Stimulated activated effector memory CD8-positive, alpha-beta T cell treated with anti-CD3 and anti-CD28 coated beads, Interleukin-12 subunit alpha, Interleukin-12 subunit beta, amount 100 ng/mL, for 72 hours (primary cell): Measurements from ENCODE around the gene ABI2.

Experiments
- ATAC-seq: fragments of 150-1000 bp; cut with Tn5 transposase; 2 replicates; pipeline ENCODE4 v1.10.0; 2021
- DNase-seq, 2 donors: peaks; one replicate each; pipeline ENCODE4 v3.0.0; 2021 to 2022; ENCODE audit warnings: low spot score in 2 of 2
- H3K27ac Mint-ChIP-seq: one replicate; pipeline ENCODE4 v1.8.0; 2022; ENCODE audit warnings: mild to moderate bottlenecking, mixed read lengths
- H3K36me3 Mint-ChIP-seq: one replicate; pipeline ENCODE4 v1.8.0; 2022; ENCODE audit warnings: mild to moderate bottlenecking, mixed read lengths
- H3K4me1 Mint-ChIP-seq: one replicate; pipeline ENCODE4 v1.8.0; 2022; ENCODE audit warnings: mixed read lengths
- H3K4me3 Mint-ChIP-seq: one replicate; pipeline ENCODE4 v1.8.0; 2022; ENCODE audit warnings: mild to moderate bottlenecking, mixed read lengths
- H3K9me3 Mint-ChIP-seq: one replicate; pipeline ENCODE4 v1.8.0; 2022; ENCODE audit warnings: mixed read lengths

ABI2 gene

GRCh38 chr2:203432811-203433210 lies 104.6 kb downstream of the ABI2 start:
- peaks cover 8% of the 10 kb centered on the region for H3K36me3 Mint-ChIP-seq
- no peak overlapping the region for H3K27ac Mint-ChIP-seq
- DNase-seq (no peak), ATAC-seq (no peak)
- no peak overlapping the region for H3K4me3 Mint-ChIP-seq
- H3K4me1 Mint-ChIP-seq, result no peaks in the 10 kb centered on the region
- no peaks in the 10 kb centered on the region for H3K9me3 Mint-ChIP-seq

GRCh38 chr2:203436496-203436895 lies 108.3 kb downstream of the ABI2 start:
- Mint-ChIP-seq H3K4me1 (peaks cover 5% of the 10 kb centered on the region), H3K4me3 (no peak overlapping the region), H3K27ac (peak overlapping the region; percentile 10), H3K36me3 (no peaks in the 10 kb centered on the region), H3K9me3 (no peaks in the 10 kb centered on the region)
- DNase-seq (no peak), ATAC-seq (no peak)

DNA sequence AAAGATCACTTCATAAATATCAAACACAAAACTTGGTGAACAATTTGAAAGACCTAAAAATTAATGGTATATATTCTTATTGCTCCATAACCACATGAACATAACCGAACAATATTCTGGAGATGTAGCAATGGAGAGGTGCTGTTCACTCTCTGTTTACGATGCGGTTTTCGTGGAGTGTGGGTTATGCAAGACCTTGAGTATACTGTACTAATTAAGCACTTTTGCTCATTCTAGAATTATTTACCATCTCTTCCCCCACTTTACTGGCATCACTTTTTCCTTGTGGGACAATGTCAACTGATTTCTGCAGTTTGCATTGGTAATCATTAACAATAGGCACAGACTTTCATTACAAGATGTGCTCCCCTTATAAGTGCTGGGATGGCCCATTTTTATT lies 109.3 kb downstream of the ABI2 start:
- Mint-ChIP-seq H3K27ac (no peak overlapping the region), H3K4me3 (no peak overlapping the region), H3K36me3 (no peaks in the 10 kb centered on the region), H3K9me3 (no peaks in the 10 kb centered on the region), H3K4me1 (peaks cover 5% of the 10 kb centered on the region)
- no peak for DNase-seq
- ATAC-seq, result no peak

DNA sequence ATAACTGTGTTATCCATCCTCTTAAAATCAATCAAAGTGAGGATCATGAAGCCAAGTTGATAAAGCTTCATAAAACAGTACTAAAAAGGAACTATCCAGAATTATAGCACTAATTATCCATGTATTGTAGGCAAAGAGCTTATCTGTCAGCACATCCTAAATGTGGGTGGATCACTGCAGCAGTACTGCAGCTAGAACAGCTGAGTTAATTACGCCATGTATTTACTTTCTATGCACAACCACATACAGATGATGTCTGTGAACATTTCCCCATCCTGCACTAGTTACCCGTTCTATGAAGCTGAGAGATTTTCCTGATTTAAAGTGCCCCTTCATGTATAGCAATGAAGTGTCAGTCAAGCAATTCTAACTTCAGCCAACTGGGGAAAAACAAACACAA lies 110.3 kb downstream of the ABI2 start:
- Mint-ChIP-seq H3K36me3 (no peaks in the 10 kb centered on the region), H3K4me1 (peaks cover 5% of the 10 kb centered on the region), H3K27ac (no peak overlapping the region), H3K4me3 (no peak overlapping the region), H3K9me3 (no peaks in the 10 kb centered on the region)
- ATAC-seq, result no peak
- no peak for DNase-seq

DNA sequence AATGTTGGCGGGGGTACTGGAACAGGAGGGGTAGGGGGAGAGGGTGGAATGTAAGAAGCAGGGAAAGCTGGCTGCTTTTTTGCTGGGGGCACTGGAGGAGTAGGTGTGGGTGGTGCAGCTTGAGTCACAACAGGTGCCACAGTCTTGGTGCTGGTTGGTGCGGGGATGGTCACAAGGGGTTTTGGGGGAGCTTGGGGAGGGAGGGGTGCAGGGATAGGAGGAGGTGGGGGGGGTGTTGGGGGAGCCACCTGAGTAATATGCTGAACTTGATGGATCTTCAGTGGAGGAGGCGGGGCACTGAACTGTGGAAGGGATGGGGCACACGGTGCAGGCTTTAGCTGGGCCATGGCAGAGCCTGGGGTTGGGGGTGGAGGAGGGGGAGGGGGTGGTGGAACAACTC lies 112.5 kb downstream of the ABI2 start:
- Mint-ChIP-seq H3K4me3 (no peak overlapping the region), H3K27ac (no peak overlapping the region), H3K9me3 (no peaks in the 10 kb centered on the region), H3K4me1 (peaks cover 10% of the 10 kb centered on the region), H3K36me3 (no peaks in the 10 kb centered on the region)
- ATAC-seq (no peak), DNase-seq (no peak)

DNA sequence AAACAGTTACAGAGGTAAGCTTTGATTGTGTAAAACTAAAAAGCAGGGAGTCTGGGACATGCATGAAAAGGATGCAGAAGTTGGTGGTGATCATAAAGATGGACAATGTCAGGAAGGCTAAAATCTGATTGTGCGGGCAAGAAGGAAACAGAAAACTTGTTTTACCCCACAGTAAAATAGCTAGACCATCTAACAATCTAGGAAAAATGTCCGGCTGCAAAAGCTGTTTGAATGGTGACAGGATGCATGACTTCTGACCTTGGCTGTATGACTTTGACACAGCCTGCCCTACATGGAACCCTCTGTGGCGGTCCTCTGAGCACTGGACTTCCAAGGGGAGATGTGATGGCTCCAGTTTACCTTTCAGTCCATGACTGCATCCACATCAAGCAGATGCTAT lies 113.3 kb downstream of the ABI2 start:
- Mint-ChIP-seq H3K36me3 (no peaks in the 10 kb centered on the region), H3K9me3 (no peaks in the 10 kb centered on the region), H3K4me1 (peaks cover 18% of the 10 kb centered on the region), H3K27ac (no peak overlapping the region), H3K4me3 (no peak overlapping the region)
- ATAC-seq (no peak), DNase-seq (no peak)

DNA sequence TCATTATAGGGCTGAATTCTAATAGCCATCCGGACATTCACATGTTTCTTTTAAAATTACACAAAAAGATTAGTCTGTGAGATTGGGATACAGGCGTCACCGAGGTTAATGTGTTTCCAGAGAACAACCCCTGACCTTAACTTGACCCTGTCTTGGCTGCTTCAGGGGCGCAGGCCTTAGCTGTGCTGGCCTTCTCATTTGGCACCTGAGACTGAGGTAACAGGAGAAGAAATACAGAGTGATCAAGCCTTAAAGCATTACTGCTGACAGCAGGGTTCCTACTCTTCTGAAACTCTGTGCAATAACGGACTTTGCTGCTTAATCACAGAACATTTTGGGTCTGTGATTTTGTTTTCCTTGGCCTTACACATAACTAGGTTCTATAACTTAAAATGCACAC lies 114.3 kb downstream of the ABI2 start:
- ATAC-seq, result no peak
- Mint-ChIP-seq H3K36me3 (no peaks in the 10 kb centered on the region), H3K4me3 (no peak overlapping the region), H3K4me1 (peaks cover 20% of the 10 kb centered on the region), H3K9me3 (no peaks in the 10 kb centered on the region), H3K27ac (no peak overlapping the region)
- DNase-seq, result no peak

DNA sequence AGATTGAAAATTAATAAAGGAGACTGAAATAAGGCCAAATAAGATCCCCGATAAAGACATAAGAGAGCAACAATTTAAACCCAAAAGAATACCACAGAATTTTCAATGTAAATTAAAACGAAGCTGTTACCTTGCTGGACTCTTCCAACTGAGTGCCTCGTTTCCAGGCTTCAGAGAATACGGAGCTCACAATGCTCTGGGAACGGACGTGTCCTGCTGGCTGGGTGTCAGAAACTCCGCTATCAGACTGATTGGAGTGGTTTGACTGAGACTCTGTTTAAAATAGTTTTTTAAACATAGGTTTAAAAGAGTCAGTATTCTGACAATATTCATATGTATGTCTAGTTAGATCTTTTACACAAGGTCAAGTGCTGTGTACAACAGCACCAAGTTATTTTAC lies 116.5 kb downstream of the ABI2 start:
- Mint-ChIP-seq H3K36me3 (no peaks in the 10 kb centered on the region), H3K4me1 (peaks cover 15% of the 10 kb centered on the region), H3K27ac (peak overlapping the region; percentile 17), H3K4me3 (no peak overlapping the region), H3K9me3 (no peaks in the 10 kb centered on the region)
- ATAC-seq (no peak), DNase-seq (no peak)

GRCh38 chr2:203446071-203446481 lies 117.9 kb downstream of the ABI2 start:
- no peak overlapping the region for H3K4me3 Mint-ChIP-seq
- H3K9me3 Mint-ChIP-seq, result no peaks in the 10 kb centered on the region
- DNase-seq (no peak), ATAC-seq (peak; percentile 62)
- H3K36me3 Mint-ChIP-seq, result no peaks in the 10 kb centered on the region
- no peak overlapping the region for H3K27ac Mint-ChIP-seq
- peaks cover 15% of the 10 kb centered on the region for H3K4me1 Mint-ChIP-seq

GRCh38 chr2:203446780-203447179 lies 118.6 kb downstream of the ABI2 start:
- H3K9me3 Mint-ChIP-seq, result no peaks in the 10 kb centered on the region
- no peak for ATAC-seq
- no peak for DNase-seq
- H3K27ac Mint-ChIP-seq, result no peak overlapping the region
- H3K36me3 Mint-ChIP-seq, result no peaks in the 10 kb centered on the region
- peaks cover 15% of the 10 kb centered on the region for H3K4me1 Mint-ChIP-seq
- H3K4me3 Mint-ChIP-seq, result no peak overlapping the region

DNA sequence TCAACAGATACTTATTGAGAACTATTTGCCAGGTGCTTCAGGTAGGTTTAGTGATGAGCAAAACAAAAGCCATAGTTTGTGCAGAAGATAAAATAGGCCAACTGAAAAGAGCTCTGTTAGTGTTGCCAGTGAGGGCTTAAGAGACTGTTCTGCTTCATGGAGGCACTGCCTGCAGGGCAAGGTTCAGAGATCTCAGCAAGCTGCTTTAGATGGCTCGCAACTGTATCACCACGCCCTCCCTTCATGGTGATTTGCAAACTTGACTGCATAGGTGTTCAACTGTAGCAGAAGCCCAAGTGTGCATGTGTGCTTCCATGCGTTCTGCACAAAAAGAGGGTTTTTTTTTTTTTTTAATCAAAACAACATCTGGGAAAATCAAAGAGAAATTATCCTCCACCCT lies 122.4 kb downstream of the ABI2 start:
- Mint-ChIP-seq H3K36me3 (peaks cover 5% of the 10 kb centered on the region), H3K4me3 (no peak overlapping the region), H3K9me3 (no peaks in the 10 kb centered on the region), H3K4me1 (peaks cover 12% of the 10 kb centered on the region), H3K27ac (no peak overlapping the region)
- ATAC-seq (no peak), DNase-seq (no peak)

DNA sequence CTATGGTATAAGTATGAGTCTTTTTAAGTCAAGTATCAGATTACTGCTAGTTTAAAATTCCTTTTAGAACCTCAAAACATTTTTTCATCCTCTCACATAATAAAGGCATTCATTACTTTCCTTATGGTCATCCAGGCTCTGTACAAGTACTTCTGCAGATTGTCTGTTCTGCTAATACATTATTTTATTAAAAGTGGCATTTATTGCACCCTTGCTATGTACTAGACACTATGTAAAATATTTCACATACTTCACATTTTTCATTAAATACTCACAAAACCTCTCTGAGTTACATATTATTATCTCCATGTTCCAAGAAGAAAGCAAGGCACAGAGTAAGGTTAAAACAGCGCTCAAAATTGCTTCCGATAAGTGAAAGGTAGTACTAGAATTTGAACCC lies 122.8 kb downstream of the ABI2 start:
- ATAC-seq (no peak), DNase-seq (no peak)
- H3K4me3 Mint-ChIP-seq, result no peak overlapping the region
- peaks cover 5% of the 10 kb centered on the region for H3K36me3 Mint-ChIP-seq
- peaks cover 7% of the 10 kb centered on the region for H3K4me1 Mint-ChIP-seq
- no peaks in the 10 kb centered on the region for H3K9me3 Mint-ChIP-seq
- no peak overlapping the region for H3K27ac Mint-ChIP-seq

DNA sequence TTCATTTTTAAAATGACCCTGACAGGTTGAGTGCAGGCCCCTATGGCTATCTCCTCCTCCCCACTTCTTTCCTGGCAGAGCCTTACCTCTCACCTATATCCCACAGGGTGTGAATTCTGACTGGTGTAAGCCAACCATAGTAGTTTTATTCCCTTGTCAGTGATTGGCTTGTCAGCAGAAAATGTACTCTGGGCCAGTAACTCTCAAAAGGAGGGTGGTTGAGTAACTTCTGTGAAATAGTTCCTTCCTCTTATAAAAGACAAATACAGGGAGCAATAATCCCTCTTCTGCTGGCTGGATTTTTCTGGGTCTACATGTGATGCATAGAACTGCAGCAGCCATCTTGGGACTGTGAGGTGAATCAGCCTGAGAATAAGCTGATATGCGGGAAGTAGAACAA lies 123.5 kb downstream of the ABI2 start:
- Mint-ChIP-seq H3K4me1 (peaks cover under 1% of the 10 kb centered on the region), H3K27ac (no peak overlapping the region), H3K9me3 (no peaks in the 10 kb centered on the region), H3K4me3 (no peak overlapping the region), H3K36me3 (peaks cover 5% of the 10 kb centered on the region)
- no peak for DNase-seq
- no peak for ATAC-seq

DNA sequence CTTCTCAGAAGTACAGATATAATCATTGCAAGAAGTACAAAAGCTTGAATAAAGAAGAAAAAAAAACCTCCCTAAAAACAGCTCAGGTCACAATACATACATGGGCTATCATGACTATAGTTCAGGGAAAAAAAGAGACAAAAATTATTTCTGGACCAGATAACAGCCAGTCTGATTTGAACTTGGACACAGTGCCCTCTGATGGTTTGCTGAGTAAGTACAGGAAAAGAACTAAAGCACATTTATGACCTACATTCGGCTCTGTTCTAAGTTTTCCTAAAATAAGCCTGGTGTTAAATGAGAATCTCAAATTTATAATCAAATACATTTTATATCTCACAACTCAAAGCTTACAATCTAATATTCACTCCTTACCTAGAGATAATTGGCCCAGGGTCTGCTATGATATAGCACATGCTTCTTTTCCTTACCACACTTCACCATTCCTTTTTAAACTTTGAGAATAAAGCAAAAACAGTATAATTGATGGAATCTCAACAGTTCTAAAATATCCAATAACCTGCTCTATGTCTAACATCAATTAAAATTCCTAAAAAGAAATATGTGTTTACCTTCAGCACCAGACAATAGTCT lies 125.8 kb downstream of the ABI2 start:
- H3K27ac Mint-ChIP-seq, result no peak overlapping the region
- ATAC-seq, result peak; percentile 61

GRCh38 chr2:203455209-203455608 lies 127.0 kb downstream of the ABI2 start:
- DNase-seq (no peak), ATAC-seq (no peak)
- H3K27ac Mint-ChIP-seq, result no peak overlapping the region
- no peak overlapping the region for H3K4me3 Mint-ChIP-seq
- no peaks in the 10 kb centered on the region for H3K4me1 Mint-ChIP-seq
- peaks cover 5% of the 10 kb centered on the region for H3K36me3 Mint-ChIP-seq
- no peaks in the 10 kb centered on the region for H3K9me3 Mint-ChIP-seq

More for the DNA sequence above, 125.8 kb downstream of the ABI2 start:
- no peak for DNase-seq
- peaks cover 5% of the 10 kb centered on the region for H3K36me3 Mint-ChIP-seq
- H3K4me3 Mint-ChIP-seq, result no peak overlapping the region
- H3K9me3 Mint-ChIP-seq, result no peaks in the 10 kb centered on the region
- no peaks in the 10 kb centered on the region for H3K4me1 Mint-ChIP-seq

- DNase-seq (no peak), ATAC-seq (no peak)
- H3K4me3 Mint-ChIP-seq, result no peak overlapping the region
- no peaks in the 10 kb centered on the region for H3K4me1 Mint-ChIP-seq
- no peak overlapping the region for H3K27ac Mint-ChIP-seq
- H3K36me3 Mint-ChIP-seq, result no peaks in the 10 kb centered on the region
- no peaks in the 10 kb centered on the region for H3K9me3 Mint-ChIP-seq
These were observed 133.6 kb downstream of the ABI2 start for GRCh38 chr2:203461746-203462145.

GRCh38 chr2:203462308-203462707 lies 134.1 kb downstream of the ABI2 start:
- Mint-ChIP-seq H3K27ac (no peak overlapping the region), H3K4me3 (no peak overlapping the region), H3K4me1 (no peaks in the 10 kb centered on the region), H3K36me3 (no peaks in the 10 kb centered on the region), H3K9me3 (no peaks in the 10 kb centered on the region)
- DNase-seq (no peak), ATAC-seq (no peak)
